NCI-H2081 (cell line): ENCODE measurements around the gene SCGB3A1.

ENCODE experiments used
- DNase-seq, 2 experiments: peaks; one replicate each; lab custom pipeline; 2025; lab: John Stamatoyannopoulos, UW

Gene SCGB3A1

GRCh38 chr5:180586870-180587269 lies 4.4 kb downstream of the SCGB3A1 start:
- no peak for DNase-seq

- no peak for DNase-seq
Measured at GRCh38 chr5:180586204-180586603, 5.1 kb downstream of the SCGB3A1 start.

- DNase-seq: no peak
Measured at GRCh38 chr5:180583738-180584137, 7.6 kb downstream of the SCGB3A1 start.

GRCh38 chr5:180580681-180581080 lies 10.6 kb downstream of the SCGB3A1 start:
- no peak for DNase-seq

GRCh38 chr5:180575571-180575970 lies 15.7 kb downstream of the SCGB3A1 start:
- no peak for DNase-seq

GRCh38 chr5:180568914-180569313 lies 22.4 kb downstream of the SCGB3A1 start:
- no peak for DNase-seq

- DNase-seq: no peak
Measured at GRCh38 chr5:180563994-180564393, 27.3 kb downstream of the SCGB3A1 start.

- DNase-seq: no peak
Measured at GRCh38 chr5:180558232-180558631, 33.1 kb downstream of the SCGB3A1 start.

- DNase-seq: no peak
Measured at GRCh38 chr5:180557217-180557809, 34.0 kb downstream of the SCGB3A1 start.

- DNase-seq: no peak
Measured at GRCh38 chr5:180555168-180555921, 36.0 kb downstream of the SCGB3A1 start.

- no peak for DNase-seq
Measured at GRCh38 chr5:180553530-180553929, 37.8 kb downstream of the SCGB3A1 start.

GRCh38 chr5:180548563-180548962 lies 42.7 kb downstream of the SCGB3A1 start:
- no peak for DNase-seq

GRCh38 chr5:180545248-180545647 lies 46.1 kb downstream of the SCGB3A1 start:
- no peak for DNase-seq

- DNase-seq: no peak
Measured at GRCh38 chr5:180541710-180542109, 49.6 kb downstream of the SCGB3A1 start.
